Activated gamma-delta T cell treated with Interleukin-2 at 50 U/mL for 16 hours (primary cell): ENCODE results near the gene AKAP13.
"Not testable (repeated sequence)": the region's sequence is repeated elsewhere in the genome, so short reads cannot be mapped to it uniquely, and the experiment has no call there.

Source experiments
- DNase-seq: peaks from one replicate; pipeline ENCODE4 v3.0.0-alpha.2; 2020

Gene AKAP13

DNA sequence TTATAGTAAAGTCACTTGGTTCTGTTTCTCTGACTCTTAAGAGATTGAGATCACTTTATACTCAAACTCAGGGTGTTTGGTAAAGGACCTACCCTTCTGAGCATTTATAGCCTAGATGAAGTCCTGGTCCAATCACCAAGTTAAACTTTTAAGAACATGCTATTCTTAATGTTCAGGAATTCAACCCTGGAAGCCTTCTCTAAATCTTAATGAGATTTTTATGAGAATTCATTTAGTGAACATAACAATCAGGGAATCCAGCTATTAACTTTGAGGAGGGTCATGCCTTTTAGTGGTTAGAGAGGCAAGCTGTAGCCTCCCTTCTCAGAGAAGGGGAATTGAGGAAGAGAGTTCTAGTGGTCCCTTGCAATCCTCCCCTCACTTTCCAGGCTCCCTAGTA is 104.5 kb downstream of the AKAP13 start:
- not testable (repeated sequence) for DNase-seq

DNA sequence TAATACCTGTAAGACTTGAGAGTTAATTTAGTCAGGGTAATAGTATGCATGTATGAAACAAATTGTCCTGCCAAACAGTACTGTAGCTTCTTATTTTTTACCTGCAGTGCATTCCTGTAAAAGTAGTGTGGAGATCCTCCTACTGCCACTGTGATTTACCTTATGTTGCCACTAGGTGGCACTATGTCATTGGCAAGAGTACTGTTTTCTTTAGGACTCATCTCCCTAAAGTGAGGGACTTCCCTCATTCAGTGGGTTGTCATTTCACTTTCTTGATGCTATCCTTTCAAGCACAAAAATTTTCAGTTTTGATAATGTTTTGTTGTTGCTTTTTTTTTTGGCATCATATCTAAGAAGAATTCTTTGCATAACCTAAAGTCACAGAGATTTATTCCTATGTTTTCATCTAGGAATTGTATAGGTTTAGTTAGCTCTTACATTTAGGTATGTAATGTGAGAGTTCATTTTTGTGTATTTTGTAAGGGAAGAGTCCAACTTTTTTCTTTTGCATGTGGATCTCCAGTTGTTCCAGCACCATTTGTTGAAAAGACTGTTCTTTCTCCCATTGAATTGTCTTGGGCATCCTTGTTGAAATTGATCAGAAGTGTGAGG is 105.7 kb downstream of the AKAP13 start:
- DNase-seq: peak; percentile 63

DNA sequence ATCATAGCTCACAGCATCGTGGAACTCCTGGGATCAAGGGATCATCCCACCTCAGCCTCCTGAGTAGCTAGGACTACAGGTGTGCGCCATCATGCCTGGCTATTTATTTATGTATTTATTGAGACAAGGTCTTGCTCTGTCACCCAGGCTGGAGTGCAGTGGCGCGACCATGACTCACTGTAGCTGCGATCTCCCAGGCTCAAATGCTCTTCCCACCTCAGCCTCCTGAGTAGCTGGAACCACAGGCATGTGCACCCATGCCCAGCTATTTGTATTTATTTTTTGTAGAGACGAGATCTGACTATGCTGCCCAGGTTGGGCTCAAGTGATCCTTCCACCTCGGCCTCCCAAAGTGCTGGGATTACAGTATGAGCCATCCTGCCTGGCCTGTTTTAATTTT is 107.4 kb downstream of the AKAP13 start:
- not testable (repeated sequence) for DNase-seq

DNA sequence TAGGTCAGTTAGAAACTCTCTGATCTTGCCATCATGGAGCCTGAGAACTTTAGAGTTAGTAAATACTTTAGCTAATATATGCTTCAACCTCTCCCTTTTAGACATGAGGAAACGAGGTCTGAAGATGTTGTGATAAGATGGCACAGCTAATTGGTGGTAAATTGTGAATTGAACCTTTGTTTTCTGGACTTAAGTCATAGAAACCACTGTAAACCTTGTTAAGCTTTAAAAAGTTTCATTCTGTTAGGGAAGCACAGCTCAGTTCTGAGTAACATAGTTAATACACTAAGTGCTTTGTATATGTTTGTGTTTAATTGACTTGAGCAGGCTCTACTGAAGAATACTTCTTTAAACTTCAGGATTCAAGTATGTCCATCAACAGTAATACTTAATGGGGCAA is 108.6 kb downstream of the AKAP13 start:
- DNase-seq: no peak

DNA sequence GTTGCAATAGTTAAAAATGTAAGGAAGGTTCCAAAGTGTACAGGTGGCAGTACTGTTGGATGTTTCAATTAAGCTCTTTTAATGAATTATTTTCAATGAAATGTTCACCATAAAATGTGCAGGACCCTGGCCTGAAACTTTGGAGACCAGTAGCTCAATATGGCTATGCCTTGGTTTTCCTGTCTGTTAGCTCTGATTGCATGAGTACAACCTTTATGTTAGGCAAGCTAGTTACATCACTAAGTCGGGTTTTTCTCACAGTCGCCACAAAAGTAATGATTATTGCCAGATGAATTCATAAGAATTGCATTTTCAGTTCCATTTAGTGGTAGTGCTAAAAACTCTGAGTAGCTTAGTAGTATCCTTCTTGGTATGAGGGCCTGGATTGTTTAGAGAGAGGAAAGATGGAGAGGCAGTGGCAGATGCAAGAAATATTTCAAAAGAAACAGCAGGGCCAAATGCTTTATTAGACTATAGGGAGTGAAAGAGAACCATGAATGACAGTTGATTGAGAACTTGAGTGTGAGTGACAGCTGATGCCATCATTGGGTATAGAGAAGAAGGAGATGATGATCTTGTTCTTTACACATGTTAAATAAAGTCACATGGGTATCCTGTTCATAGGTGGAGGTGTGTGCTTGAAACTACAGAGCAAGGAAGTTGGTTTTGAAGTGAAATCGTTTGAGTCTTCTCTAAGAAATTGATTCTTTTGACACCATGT is 109.5 kb downstream of the AKAP13 start:
- DNase-seq: no peak

DNA sequence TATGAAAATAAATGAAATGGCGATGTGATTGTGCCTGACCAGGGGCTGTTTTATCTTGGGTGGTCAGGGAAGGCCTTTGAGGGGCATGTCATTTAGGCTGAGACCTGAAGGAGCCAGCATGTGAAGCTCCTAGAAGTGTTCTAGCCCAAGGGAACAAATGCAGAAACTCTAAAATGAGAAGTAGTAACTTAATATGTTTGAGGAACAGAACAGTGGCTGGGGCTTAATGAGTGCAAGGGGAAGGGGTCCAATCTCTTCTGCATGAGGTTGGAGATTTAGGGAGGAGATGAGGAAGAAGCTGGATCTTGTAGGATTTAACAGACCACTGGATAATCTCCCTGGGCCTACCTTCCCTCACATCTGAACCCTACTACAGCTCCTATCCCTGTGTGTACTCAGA is 110.5 kb downstream of the AKAP13 start:
- DNase-seq: no peak

DNA sequence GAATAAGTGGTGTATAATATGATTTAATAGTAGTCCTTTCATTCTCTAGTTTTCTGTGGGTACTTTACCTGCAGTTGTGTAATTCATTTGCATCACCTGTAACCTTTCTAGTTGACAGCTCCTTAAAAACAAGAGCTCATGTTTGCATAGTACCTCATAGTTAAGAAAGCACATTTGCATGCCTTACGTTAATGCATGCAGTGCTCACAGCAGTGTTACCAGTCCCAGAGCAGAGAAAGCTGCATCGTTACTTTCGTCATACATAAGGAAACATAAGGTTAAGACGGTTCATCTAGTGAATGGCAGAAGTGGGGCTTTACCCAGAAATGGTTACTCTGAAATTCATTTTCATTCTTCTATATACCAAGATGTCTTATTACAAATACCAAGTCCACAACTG is 111.3 kb downstream of the AKAP13 start:
- DNase-seq: no peak

DNA sequence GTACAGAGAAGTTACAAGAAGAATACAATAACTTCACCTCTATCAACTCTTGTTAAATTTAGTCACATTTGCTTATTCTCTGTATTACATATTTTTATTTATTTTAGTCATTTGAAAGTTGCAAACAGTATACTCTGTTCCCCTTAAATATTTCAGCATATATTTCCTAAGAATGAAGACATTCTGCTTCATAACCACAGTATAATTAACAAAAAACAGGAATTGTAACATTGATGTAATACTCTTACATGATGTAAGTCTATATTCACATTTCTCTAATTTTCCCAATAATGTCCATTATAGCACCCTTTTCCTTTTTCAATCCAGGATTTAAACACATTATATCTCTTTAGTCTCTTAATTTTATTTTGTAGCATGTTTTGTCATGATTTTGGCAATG is 112.0 kb downstream of the AKAP13 start:
- DNase-seq: no peak

DNA sequence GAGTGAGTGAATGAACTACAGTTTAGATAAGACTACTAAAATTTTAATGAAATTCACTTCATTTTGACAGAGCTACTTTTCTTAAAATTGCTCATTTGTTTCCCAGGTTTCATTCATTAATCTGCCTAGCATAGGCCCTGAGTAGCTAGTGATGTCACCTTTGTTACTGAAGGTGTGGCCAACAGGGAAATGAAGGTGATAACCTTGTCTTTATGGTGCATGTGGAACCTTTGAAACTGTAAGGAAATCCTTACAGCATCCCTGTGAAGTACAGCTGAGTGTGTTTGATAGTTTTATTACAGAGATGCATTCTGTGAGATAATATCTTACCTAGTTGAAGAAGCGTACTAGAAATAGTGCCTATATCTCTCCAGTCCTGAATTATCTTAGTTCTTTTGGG is 112.9 kb downstream of the AKAP13 start:
- DNase-seq: no peak

DNA sequence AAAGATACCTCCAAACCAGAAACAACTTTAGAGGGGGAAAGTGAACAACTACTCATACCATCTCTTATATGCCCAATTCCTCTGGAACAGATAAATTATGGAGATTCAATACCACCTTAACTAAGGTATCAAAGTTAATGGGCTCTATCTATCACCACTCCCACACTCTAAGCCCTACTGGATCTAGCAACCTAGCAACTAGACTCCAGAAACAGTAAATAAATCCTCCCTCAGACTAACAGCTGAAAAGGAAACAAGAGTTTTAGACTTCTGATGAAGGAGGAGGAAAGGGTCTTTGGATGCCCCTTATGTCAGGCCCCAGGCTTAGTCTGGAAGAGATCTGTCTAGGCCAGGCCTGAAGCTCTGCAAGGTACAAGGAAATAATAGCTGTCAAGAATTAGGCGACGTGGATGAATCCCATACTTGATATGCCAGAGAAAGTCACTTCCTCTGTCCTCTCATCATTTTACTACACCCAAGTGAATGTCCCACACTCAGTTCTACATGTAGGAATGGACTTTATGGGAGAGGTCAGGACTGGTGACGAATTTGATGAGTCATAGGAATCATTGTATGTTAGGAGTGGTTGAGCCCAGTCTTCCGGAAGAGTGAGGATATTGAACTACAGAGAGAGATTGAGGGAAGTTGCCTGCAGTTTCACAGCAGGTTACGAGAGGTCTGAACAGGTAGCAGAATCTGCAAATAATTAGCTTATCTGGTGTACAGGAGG is 113.8 kb downstream of the AKAP13 start:
- DNase-seq: no peak

DNA sequence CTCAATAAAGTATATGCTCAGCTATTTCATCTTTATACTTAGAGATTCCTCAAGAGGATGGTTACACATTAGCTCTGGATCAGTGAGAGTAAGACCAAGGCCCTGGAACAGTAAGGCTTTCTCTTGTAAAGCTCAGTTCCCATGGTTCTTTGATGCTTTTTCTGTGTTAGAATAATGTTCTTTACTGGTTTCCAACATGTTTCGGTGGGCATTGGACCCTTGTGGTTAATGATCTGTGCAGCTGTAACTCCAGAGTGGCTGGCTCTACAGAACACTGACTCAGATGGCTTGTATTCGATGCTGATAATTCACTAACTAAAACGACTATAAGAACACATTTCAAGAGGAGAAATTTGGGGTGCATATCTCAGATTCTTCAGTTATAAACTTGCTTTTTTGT is 114.7 kb downstream of the AKAP13 start:
- DNase-seq: no peak

DNA sequence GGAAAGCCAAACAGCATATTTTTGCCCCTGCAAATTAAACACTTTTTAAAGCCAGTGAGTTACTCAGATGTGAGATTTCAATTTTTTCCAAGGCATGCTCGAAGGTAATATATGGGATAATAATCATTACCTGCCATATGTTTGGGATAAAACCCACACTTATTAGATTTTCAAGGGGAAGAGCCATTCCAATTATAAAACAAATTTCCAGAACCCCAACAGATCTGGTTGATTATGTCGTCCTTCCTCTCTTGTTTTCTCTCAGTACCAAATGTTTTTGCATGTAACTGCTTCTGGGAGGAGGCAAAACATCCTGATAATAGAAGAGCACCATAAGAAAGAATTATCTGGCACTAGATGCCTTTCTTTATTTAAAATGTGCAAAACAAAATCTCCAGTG is 115.1 kb downstream of the AKAP13 start:
- no peak for DNase-seq

DNA sequence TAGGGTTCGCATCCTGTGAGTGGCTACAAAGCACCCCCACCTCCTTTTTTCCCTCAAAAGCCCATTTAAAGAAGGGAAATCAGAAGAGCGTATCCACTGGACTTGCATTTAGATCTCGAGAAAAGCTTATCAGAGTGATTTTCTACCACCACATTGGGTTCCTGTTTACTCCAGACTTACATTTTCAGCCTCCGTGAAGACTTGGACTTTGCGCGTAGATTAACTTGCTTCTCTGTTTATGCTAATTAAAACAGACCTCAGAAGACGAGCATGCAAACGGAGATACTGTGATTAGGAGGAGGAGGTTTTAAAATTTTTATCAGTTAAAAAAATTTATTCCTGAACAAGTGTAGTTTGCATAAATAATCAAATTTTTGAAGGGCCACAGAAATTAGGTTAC is 115.7 kb downstream of the AKAP13 start:
- DNase-seq: no peak

DNA sequence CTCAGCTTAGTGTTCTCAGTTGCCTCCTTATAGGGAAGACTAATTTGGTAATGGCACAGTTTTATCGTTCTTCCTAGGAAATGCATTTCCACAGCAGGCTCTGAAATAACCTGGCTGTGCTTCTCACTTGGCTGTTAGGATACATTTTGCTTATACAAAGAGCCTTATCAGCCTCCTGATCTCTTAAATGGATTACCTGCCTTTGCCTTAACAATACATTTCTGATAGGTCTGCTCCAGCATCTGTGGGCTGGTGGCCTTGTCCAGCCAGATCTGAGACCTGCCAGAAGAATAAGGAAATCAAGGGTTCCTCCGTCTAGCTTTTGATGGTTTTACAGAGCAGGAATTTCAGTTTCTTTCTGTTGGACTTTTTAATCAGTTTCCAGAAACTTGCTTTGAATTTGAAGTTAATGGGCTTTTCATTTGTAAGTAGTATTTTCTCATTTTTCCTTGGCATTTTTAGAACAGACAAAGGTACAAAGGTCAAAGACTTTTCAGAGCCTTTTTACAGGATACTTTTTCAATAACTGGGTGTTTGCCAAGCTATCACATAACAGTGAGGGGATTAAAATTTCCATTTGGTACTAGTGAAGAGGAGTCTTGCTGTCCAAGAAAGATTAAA is 116.3 kb downstream of the AKAP13 start:
- no peak for DNase-seq

DNA sequence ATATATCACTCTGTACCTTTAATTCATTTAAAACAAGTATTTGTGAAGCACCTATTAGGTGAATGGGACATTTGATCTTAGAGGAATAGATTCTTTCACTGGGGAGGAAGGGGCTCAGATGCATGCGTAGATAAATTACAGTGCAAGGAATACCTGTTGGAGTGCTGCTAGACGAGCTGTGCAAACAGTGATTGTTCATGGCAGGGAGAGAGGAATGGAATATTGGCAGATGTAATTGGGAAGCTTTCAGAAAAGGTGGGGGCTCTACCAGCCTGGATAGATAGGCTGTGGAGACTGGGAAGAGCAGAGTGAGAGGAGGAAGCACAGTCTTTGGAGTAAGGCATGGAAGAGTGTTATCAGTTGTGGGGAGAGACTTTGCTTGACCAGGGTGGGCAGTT is 116.8 kb downstream of the AKAP13 start:
- no peak for DNase-seq

DNA sequence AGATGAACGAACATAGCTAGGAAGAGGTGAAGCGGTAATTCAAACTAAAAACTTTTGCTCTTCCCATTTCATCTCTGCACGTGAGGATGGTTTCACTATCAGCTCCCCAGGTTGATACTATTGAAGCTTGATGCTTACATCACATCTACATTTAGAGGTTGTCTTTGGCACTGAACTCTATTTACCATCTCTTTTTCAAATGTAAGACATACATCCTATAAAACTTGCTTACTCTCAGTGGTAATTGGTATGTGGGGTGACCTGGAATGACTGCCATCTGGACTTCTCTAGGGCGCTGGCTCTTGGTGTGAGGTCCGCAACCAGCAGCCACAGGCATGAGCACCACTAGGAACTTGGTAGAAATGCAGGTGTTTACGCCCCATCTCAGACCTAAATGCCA is 118.1 kb downstream of the AKAP13 start:
- no peak for DNase-seq

DNA sequence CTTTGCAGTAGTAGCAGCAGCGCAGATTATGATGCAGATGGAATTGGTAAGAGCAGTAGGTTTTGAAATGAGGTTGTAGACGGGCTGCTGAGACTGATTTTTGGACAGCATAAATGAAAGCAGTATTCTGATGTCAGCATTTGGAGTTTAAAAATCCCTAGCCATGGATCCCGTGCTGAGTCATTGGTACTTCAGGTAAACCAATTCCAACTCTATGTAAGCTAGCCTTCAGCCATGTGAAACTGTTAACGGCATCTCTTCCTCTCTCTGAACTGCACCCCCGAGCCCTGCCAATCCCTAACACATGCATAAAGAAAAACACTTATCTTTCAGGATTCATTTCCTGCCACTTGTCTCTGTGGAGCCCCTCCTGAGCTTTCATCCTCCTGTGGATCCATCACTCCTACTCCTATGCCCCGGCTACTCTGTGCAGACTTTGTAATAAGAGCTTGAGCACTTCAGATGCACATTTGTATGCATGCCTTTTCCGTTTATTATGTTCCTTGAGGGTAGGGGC is 119.0 kb downstream of the AKAP13 start:
- DNase-seq: no peak

DNA sequence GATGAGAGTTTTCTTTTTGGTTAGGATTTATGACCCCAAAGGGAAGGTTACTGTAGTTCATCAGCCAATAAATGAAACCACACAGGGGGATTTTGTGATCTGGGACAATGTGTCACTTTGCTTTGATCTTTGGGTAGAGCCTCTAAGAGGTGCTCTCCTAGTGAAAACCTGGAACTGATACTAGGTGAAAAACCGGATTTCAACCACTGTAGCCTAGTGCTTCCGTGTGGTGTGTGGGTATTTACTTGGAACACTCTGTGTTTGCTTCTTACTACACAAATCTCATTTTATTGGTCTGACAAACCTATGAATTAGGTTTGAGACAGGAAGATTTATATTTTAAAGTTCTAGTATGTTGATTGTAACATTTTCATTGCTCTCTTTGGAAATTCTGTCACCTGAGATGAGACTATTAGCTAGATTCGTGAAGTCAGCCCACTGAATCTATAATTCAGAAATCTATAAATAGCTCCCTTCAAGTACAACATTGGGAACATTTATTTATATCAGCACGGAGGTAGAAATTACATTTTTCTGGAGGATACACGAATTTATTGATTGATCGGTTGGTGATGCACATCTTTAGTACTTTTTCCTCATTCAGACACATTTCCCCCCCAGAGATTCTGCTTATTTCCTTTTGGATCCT is 119.8 kb downstream of the AKAP13 start:
- DNase-seq: no peak

DNA sequence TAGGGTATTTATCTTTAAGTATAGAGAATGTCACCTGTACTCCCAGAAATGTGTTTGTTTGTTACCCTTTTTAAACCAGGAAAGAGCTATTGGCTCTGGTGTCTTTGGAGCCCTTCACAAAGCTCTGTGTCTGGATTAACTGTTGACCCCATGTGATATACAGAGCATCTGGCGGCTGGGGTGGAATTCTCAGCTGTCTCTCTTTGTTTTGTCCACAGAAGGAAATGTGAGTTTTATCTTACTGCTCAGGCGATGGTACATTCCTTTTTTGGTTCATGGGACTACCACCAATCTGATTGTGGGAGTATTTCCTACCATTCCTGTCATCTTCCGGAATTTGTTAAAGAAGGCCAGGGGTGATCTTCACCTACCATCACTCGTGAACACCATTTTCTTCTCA is 120.3 kb downstream of the AKAP13 start:
- no peak for DNase-seq

DNA sequence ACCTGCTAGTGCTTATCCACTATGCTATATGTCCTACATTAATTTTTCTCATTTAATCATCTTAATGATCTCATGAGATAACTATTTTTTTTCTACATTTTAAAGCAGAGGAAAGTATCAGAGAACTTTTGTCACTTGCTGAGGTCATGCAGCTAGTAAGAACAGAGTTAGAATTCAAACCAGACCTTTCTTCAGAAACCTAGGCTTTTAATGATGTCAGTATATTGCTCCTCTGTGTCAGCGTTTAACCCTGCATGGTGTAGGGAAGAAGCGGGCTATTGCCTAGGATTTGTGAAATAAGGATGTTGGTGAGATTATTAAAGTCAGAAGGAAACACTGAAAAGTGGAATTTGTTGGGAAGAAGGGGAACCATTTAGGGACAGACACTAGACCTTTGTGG is 121.2 kb downstream of the AKAP13 start:
- DNase-seq: no peak

DNA sequence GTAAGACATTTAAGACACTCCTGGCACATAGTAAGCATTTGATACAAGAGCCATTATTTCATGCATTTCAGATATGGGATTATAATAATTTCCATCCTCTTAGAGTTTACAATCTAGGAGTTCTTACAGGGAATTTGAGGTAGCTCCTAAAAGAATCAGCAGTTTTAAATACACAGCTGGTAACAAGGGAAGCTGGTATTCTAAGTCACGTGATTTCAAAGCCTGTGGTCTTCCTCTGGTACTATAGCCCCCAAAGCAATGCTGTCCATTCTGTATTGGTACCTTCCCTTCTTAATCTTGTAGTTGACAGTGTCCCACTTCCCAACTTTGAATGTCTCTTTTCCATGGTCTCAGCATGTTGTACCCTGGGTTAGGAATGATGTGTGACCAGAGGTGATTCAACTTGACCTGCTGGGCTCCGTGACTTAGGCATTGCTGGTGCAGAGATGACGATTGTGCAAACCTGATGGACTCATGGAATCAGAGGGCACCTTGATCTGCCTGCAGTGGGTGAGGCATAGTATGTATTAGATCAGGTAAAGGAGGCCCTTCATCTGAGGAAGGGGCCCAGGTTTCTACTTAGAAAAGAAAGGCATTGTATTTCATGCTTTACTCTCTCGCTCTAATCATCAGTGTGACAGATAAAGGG is 122.9 kb downstream of the AKAP13 start:
- no peak for DNase-seq
